NCI-H1417 (cell line): ENCODE measurements around the gene ZCCHC24.
A peak's percentile ranks its signal among the peaks of the same experiment; 100 is the strongest.

Source experiments
- DNase-seq, 3 experiments: peaks; one replicate each; lab custom pipeline; 2025; lab: John Stamatoyannopoulos, UW

Gene ZCCHC24

DNA sequence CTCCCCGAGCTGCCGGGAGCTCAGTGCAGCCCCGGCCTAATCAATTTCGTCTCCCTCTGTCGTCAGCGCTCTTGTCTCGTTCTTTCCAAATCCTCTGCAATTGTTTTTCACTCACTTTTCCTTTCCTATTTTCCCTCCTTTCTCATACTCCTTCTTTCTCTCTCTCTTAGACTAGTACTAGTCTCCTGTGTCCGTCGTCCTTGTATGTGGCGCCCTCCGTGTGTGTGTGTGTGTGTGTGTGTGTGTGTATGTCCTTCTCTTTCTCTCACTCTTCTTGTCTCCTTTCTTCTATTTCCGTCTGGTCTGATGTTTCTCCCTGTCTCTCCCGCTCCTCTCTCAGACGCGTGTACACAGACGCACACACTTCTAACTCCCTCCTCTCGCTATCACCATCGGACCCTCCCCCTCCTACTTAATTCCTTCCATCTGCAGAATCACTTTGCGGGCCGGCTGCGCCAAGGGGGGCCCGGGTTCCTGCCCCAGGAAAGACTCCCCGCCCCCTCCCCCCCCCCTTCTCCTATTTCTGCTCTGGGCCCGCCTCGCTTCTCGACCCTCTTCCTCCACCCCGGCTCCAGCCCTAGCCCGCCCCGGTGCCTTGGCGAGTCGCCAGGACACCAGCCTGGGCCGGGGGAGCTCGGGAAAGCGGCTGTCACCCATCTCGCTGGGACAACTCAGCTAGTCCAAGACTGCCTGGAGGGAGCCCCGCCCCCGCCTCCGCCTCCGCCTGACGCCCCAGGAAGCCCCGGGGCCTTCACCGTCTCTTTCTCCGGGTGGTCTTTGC, 743 bp upstream of the ZCCHC24 start:
- no peak for DNase-seq

GRCh38 chr10:79444199-79445119, 965 bp downstream of the ZCCHC24 start:
- DNase-seq = peak in 2 of 3 experiments; percentile 27 to 31

GRCh38 chr10:79443338-79444198, 1.9 kb downstream of the ZCCHC24 start:
- DNase-seq = no peak

DNA sequence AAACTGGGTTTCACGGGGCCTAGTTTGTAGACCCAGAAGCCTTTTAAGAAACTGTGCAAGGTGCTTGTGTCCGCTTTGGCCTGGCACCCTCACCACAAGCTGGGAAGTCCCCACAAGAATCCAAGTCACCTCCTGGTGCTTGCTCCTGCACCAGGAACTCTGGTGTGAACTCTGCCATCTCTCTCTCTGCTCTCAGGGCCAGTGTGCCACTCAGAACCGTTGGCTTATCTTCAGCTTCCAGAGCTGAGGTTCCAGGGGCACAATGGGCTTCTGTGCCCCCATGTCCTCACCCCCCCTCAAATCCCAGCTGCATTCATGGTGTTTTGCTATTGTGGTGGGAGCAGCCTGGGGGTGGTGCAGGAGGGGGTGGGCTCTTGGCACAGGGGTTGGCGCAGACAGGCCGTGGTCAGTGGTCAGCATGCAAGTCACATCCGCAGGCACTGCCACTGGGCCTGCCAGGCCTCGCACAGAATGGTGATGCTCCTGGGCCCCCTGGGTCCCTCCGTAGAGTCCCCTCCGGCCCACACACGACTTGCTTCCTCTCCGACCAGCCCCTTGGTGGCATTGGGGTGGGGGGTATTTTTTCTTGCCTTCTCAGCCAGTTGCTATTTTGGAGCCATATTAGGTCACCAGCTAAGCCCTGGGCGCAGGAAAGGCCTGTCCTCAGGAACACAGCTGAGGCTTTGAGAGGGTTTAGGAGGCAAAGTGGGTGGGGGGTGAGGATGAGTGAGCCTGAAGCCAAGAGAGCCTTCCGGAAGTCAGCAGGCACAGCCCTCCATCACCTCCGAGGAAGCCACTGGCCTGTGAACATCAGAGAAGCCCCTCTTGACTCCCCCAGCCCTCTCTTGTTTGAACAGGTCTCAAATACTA, 3.0 kb downstream of the ZCCHC24 start:
- no peak for DNase-seq

DNA sequence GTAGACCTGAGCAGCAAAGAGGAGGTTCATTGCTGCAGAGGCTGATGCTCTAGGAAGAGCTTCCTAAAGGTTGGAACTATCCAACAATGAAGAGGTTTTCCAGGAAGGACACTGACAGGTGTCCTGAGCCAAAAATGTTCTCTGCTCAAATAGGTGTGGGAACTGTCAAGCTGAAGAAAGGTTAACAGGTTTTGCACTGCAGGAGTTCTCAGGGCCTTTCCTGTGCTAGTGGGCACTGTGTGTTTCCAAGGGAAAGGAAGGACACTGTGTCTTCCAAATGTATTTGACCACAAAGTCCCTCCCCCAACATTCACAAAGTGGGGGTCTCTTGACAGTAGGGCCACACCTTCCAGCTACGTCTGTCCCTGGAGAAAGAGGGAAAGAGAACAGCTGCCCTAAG, 4.0 kb downstream of the ZCCHC24 start:
- no peak for DNase-seq

DNA sequence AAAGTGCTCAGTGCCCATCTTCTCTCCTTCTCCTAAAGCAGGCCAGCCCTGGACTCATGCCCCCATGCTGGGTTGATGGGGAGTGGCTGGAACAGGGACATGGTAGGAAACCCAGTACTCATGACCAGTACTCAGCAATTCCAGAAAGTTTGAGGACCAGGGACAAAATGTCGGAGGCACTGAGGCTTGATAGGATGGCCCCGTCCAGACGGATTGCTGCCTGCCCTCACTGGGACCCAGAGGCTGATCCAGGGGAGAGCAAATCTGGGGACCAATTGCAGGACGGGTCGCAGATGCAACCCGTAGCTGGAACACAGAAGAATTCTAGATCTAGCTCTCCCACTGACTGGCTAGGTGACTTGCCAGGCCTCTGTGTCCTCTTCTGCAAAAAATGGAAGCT, 5.1 kb downstream of the ZCCHC24 start:
- no peak for DNase-seq

DNA sequence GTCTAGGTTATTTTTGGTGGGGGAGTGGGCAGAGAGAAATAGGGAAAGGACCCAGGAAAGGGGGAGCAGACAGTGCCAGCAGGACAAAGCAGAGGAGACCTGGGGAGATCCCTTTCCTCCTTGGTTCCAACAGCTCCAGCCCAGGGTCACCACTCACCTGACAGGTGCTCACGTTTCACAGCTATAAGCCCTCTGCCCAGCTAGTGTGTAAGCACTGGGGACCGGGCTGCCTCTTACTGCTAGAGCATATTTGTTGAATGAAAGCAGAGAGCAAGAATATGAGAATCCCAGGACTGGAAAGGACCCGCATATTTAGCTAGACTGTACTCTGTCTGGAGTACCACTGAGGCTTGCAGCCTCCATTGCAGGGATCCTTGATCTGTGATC, 6.7 kb downstream of the ZCCHC24 start:
- DNase-seq = no peak

DNA sequence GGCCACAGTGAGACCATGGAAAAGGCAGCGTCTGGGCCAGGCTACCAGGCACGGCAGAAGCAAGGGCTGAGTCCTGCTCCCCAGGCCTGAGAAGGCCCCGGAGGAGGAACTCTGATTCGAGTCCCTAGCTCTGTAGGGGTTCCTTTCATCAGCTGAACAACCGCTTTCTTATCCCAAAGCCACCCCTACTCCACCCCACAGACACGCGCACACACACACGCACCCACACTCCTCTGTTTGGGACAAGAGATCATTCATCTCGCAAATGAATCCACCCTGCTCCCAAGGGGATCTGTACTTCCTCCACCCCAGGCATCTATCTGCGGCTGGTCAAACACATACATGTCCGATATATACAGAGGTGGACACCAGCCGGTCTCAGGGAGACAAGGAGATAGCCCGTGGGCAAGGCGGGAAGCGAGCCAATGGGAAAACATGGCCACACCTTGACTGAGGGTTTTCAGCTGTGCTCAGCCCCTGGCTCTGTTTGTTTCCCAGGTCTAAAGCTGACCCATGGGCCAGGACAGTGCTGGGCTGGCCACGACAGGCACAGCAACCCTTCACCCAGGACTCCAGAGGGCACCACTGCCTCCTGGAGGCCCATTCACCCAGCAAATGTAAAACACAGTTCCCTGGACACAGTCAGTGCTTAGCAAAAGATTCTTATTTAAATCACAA, 7.3 kb downstream of the ZCCHC24 start:
- DNase-seq = no peak

- DNase-seq = no peak
These were observed 8.2 kb downstream of the ZCCHC24 start for GRCh38 chr10:79437111-79437814.

GRCh38 chr10:79436850-79437103, 8.6 kb downstream of the ZCCHC24 start:
- DNase-seq = no peak

GRCh38 chr10:79436066-79436849, 9.2 kb downstream of the ZCCHC24 start:
- no peak for DNase-seq

DNA sequence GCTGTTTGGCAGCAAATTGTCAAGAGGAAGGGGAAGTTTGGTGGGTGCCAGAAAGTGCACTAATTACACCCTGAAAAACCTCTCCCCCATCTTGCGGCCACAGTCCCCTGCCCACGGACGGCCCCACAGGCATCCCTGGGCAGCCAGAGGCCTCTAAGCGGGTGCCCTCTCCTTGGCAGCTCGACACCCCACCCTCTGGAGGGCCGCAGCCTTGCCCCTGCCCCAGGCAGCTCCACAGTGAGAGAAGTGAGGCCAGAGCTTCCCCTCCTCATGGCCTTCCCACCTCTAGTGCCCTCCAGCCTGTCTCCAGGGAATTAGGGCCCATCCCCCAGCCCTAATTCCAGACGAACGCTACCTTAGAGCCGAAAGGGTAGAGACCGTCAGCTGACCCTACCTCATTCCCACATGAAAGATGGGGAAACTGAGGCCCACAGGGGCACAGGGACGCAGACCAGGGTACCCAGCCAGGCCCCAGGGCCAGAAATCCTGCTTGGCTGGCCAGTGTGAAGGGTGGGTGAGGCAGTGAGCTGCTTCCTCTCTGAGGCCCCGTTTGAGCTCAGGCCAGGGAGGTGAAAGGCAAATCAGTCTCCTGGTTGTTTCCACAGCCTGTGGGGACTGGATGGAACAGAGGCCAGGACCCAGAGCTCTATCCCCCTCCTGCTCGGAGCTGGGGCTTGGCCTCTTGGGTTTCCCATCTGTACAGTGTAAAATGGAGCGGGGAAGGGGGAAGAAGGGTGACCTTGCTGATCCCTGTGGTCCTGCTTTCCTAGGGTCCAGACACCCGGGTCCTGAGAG, 10.0 kb downstream of the ZCCHC24 start:
- no peak for DNase-seq

- no peak for DNase-seq
These were observed 10.6 kb downstream of the ZCCHC24 start for GRCh38 chr10:79434821-79435251.

DNA sequence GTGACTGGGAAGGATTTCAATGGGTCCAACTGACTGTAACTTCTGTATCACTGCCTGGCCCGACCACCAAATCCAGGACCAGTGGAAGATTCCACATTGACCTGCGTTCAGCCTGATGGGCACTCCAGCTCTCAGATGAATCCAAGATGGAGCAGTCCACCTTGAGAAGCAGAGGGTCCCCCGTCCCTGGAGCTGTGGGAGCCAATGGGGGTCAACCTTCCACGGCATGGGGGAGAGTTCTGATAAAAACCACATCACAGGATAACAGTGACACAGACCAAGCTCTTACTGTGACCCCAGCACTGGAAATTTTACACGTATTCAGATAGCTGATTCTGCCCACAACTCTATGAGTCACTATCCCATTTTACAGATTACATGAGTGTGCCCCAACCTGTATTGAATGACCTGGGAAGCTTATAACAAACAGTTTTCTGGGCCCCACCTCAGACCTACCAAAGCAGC, 11.2 kb downstream of the ZCCHC24 start:
- no peak for DNase-seq

- DNase-seq = no peak
These were observed 11.9 kb downstream of the ZCCHC24 start for GRCh38 chr10:79433324-79434222.

DNA sequence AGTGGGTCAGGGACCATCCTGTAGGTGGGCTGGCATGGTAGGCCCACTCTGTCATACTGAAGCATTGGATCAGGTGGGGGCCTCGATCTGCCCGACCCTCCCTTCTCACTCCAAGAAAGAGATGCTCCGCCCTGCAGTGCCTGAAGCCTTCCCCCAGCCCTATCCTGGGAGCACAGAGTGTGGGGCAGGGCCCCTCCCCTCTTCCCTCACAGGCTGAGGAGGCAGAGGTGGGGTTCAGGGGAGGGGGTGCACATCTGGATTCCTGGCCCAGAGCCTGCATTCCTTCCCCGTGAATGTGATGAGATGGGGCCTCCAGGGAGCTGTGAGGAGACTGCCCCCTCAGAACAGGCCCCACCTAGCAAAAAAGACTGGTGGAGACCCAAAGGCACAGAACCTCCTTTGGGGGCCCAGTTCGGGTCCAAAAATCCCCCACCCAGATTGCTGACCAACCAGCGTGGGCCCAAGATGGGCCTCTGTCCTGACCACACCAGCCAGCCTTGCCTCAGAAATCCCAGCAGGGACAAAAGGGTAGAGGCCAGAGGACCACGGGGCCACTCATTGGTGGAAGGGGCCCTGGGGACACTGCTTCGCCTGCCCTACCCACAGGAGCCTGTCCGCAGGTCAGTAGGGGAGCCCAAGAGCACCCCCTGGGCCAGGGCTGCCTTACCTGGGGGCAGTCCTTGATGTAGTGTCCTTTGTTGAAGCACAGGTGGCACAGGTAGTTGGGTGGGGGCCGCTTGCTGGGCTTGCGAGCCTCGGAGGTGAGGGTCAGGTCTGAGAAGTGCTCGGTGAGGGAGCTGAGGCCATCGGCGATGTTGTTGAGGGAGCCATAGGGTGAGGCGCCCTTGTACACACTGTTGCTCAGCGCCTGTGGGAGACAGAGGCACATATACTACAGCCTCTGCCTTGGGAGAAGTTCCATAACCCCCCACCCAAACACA, 13.3 kb downstream of the ZCCHC24 start:
- no peak for DNase-seq
